Brain microvascular endothelial cell (primary cell): ENCODE data around the gene PIP4K2A.
A peak's percentile ranks its signal among the peaks of the same experiment; 100 is the strongest.

Experiments used
- DNase-seq: peaks from one replicate; pipeline ENCODE4 v3.0.0-alpha.2; 2020
- H3K27ac ChIP-seq: fragments of 250-450 bp; sonication (Bioruptor Pico); 2 replicates; pipeline ENCODE4 v1.5.1; 2020; ENCODE audit warnings: mild to moderate bottlenecking, moderate library complexity
- H3K27me3 ChIP-seq: fragments of 250-450 bp; sonication (Bioruptor Pico); replicated peaks from 2 replicates; pipeline ENCODE4 v1.5.1; 2020; ENCODE audit warnings: mild to moderate bottlenecking
- H3K36me3 ChIP-seq: fragments of 250-450 bp; sonication (Bioruptor Pico); replicated peaks from 2 replicates; pipeline ENCODE4 v1.5.1; 2020; ENCODE audit warnings: mild to moderate bottlenecking
- H3K4me3 ChIP-seq: 2 replicates; pipeline ENCODE4 v1.5.1; 2011; ENCODE audit warnings: low read depth, mild to moderate bottlenecking, control low read depth, low read length, moderate library complexity
- CTCF ChIP-seq: IDR thresholded peaks from 2 replicates; pipeline ENCODE4 v1.5.1; 2011; ENCODE audit warnings: low read depth, mild to moderate bottlenecking, moderate library complexity, low read length, control low read depth, inconsistent platforms; ENCODE audit errors: missing control alignments
- in situ Hi-C: cut with HindIII; loops from 2 replicates; pipeline ENCODE4 v1.10.0; 2017; ENCODE audit warnings: low sequenced_read_pairs, low pct_ligation_motif_present

The PIP4K2A gene

GRCh38 chr10:22554461-22555182 is 159.8 kb downstream of the PIP4K2A start:
- in situ Hi-C loops = no loop called here
- no peaks in the 10 kb centered on the region for H3K36me3 ChIP-seq
- H3K27me3 ChIP-seq = no peaks in the 10 kb centered on the region
- peak; percentile 81 for DNase-seq
- H3K27ac ChIP-seq = peak overlapping the region; percentile 27
- TF ChIP-seq CTCF = no peak
- H3K4me3 ChIP-seq = peak overlapping the region; percentile 30

DNA sequence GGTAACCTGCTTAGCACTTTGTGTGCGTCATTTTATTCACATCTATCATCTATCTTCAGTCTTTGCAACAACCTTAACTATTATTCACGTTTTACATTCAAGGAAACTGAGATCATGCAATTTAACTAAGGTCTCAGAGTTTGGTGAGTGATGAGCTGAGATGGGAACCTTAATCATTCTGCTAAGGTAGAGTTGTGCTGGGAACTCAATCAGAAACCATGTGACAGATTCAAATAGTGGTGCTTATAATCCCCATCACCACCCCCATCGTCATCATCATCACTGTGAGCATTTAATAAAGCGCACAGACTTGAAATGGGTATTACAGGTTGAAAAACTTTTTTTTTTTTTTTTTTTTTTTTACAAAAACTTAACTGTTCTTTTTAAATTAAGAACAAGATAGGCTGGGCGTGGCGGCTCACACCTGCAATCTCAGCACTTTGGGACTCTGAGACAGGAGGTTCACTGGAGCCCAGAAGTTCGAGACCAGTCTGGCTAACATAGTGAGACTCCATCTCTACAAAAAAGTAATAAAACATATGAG is 160.9 kb downstream of the PIP4K2A start:
- Histone ChIP-seq H3K4me3 (no peak overlapping the region), H3K27ac (no peak overlapping the region), H3K27me3 (no peaks in the 10 kb centered on the region), H3K36me3 (peaks cover 3% of the 10 kb centered on the region)
- TF ChIP-seq CTCF = no peak
- in situ Hi-C loops = no loop called here
- no peak for DNase-seq

DNA sequence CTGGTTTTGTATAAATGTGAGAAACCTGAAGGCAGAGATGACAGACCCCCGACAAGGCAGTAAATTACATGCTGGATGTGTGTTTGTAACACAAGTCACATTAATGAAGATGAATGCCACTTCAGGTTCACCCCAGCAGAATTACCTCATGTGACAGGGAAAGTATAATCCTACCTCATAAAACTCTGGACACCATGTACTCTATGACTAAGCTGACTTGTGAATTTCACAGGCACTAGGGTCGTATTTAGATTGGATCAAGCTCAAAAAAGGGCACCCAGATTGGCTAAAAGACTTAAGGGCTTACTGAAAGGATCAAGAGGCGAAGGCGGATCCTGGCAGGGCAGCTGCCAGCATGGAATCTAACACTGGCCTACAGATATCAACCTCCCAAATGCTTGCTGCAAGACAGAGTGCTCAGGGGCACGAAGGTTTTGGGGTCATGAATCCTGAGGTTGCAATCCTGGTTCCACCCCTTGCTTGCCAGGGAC is 161.4 kb downstream of the PIP4K2A start:
- no peak overlapping the region for H3K4me3 ChIP-seq
- no peak for DNase-seq
- peaks cover 3% of the 10 kb centered on the region for H3K36me3 ChIP-seq
- no peak for TF ChIP-seq CTCF
- no peaks in the 10 kb centered on the region for H3K27me3 ChIP-seq
- in situ Hi-C loops = no loop called here
- H3K27ac ChIP-seq = no peak overlapping the region

- in situ Hi-C loops = no loop called here
- DNase-seq = no peak
- no peak for TF ChIP-seq CTCF
- H3K4me3 ChIP-seq = no peak overlapping the region
- H3K36me3 ChIP-seq = peaks cover 3% of the 10 kb centered on the region
- no peaks in the 10 kb centered on the region for H3K27me3 ChIP-seq
- no peak overlapping the region for H3K27ac ChIP-seq
Measured at GRCh38 chr10:22551681-22552365, 162.6 kb downstream of the PIP4K2A start.

DNA sequence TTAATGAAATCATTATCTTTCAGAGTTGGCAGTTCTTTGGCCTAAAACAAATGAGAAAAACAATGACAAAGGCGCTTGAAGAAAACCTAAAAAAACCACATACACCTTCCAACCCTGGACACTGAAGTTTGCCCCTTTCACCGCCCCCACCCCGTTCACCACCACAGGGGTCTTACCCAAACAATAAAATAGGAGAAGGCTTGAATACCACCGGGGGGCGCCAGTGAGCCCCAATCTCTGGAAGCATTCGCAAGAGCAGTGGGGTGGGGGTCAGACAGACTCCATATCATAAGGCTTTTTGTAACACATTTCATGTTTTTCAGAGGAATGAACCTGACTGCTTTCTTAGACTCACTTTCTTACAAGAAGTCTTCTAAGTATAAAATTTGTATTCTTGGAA is 163.6 kb downstream of the PIP4K2A start:
- Histone ChIP-seq H3K27me3 (no peaks in the 10 kb centered on the region), H3K27ac (no peak overlapping the region), H3K36me3 (peaks cover 3% of the 10 kb centered on the region), H3K4me3 (no peak overlapping the region)
- in situ Hi-C loops = no loop called here
- peak; percentile 79 for TF ChIP-seq CTCF
- DNase-seq = peak; percentile 26
